GM20431 (cell line): ENCODE data around the gene NUCKS1.

Source experiments
- in situ Hi-C: fragments of 300-500 bp; cut with MseI, MboI; formaldehyde crosslinking; loops from one replicate; pipeline ENCODE4 v1.15.0; 2020; ENCODE audit warnings: low sequenced_read_pairs; ENCODE audit not compliant: unreplicated experiment

The NUCKS1 gene

GRCh38 chr1:205709059-205709398 is 41.0 kb downstream of the NUCKS1 start:
- in situ Hi-C loops = no loop called here

- in situ Hi-C loops = no loop called here
Measured at GRCh38 chr1:205706601-205707502, 43.1 kb downstream of the NUCKS1 start.

GRCh38 chr1:205704903-205705302 is 45.1 kb downstream of the NUCKS1 start:
- in situ Hi-C loops = no loop called here

- in situ Hi-C loops = no loop called here
Measured at GRCh38 chr1:205703072-205703471, 46.9 kb downstream of the NUCKS1 start.

- in situ Hi-C loops = no loop called here
Measured at GRCh38 chr1:205701891-205702290, 48.1 kb downstream of the NUCKS1 start.

GRCh38 chr1:205701420-205701819 is 48.6 kb downstream of the NUCKS1 start:
- in situ Hi-C loops = no loop called here

- in situ Hi-C loops = no loop called here
Measured at GRCh38 chr1:205700865-205701401, 49.0 kb downstream of the NUCKS1 start.

- in situ Hi-C loops = no loop called here
Measured at GRCh38 chr1:205699416-205699815, 50.6 kb downstream of the NUCKS1 start.

GRCh38 chr1:205698921-205699320 is 51.1 kb downstream of the NUCKS1 start:
- in situ Hi-C loops = no loop called here

- in situ Hi-C loops = no loop called here
Measured at GRCh38 chr1:205693421-205693991, 56.5 kb downstream of the NUCKS1 start.

- in situ Hi-C loops = no loop called here
Measured at GRCh38 chr1:205692423-205692822, 57.6 kb downstream of the NUCKS1 start.

GRCh38 chr1:205690122-205690756 is 59.7 kb downstream of the NUCKS1 start:
- in situ Hi-C loops = no loop called here

GRCh38 chr1:205689479-205689878 is 60.5 kb downstream of the NUCKS1 start:
- in situ Hi-C loops = no loop called here

- in situ Hi-C loops = no loop called here
Measured at GRCh38 chr1:205688171-205689080, 61.6 kb downstream of the NUCKS1 start.

GRCh38 chr1:205687242-205687641 is 62.7 kb downstream of the NUCKS1 start:
- in situ Hi-C loops = no loop called here

- in situ Hi-C loops = no loop called here
Measured at GRCh38 chr1:205681364-205681763, 68.6 kb downstream of the NUCKS1 start.

- in situ Hi-C loops = no loop called here
Measured at GRCh38 chr1:205680073-205680851, 69.7 kb downstream of the NUCKS1 start, which contains the start of gene SLC45A3. SLC45A3 (minus strand) TSS chr1:205680509; CDS start chr1:205664656, 15,853 bp downstream.

GRCh38 chr1:205678286-205679111 is 71.5 kb downstream of the NUCKS1 start:
- in situ Hi-C loops = no loop called here
